Measurements from ENCODE around the gene SLC6A6. TPM values are rescaled to one million over a fixed set of nuclear protein-coding genes. Genes with fewer than 3 reads are reported as not detected.

Gene SLC6A6
- total and polyA plus RNA-seq, 10 of the 15 experiments (the other 5 are each of a cell fraction or from before 2014, with no cell fraction given), result 5.6 to 47.0 (median 20.2) TPM

- RAD21 ChIA-PET (ENCODE audit: unreplicated experiment), result no interaction called here
- peaks cover 30 to 32% of the 10 kb centered on the region in 2 experiments for H3K36me3 ChIP-seq (ENCODE audit: control insufficient read depth in 2 of 2, insufficient read depth in 2 of 2, low read length in 1 of 2)
- FAIRE-seq (no peak), ATAC-seq (no peak), DNase-seq (ENCODE audit: low read depth, low spot score) (no peak)
- no peaks in the 10 kb centered on the region for H3K4me1 ChIP-seq (ENCODE audit: control insufficient read depth, insufficient read depth, low read length)
- SMC1A ChIA-PET (ENCODE audit: uncharacterized antibody, unreplicated experiment), result interaction anchor here (0.5 to 1.4 kb wide), 5 partner anchors 17 to 247 kb away, joined by 3 to 6 read pairs (median 3); no protein-coding TSS in a partner anchor
- TF ChIP-seq ZNF24 (IDR thresholded peaks at IDR 0.05) (no peak), NFYA (IDR thresholded peaks at IDR 0.05; ENCODE audit: borderline replicate concordance, low read depth, low read length) (no peak), POU2F2 (IDR thresholded peaks at IDR 0.05; ENCODE audit: borderline replicate concordance, low read depth, low read length) (no peak), CHD1 (IDR thresholded peaks at IDR 0.05; ENCODE audit: low read depth, low read length) (no peak), E4F1 (IDR thresholded peaks at IDR 0.05; ENCODE audit: borderline replicate concordance, partially characterized antibody) (no peak), ZBTB33 (IDR thresholded peaks at IDR 0.05) (no peak), BRCA1 (IDR thresholded peaks at IDR 0.05; ENCODE audit: low read depth, low read length) (no peak), CBX5 (IDR thresholded peaks at IDR 0.05; ENCODE audit: low read depth) (no peak), TCF7 (IDR thresholded peaks at IDR 0.05; ENCODE audit: borderline replicate concordance) (no peak), ZSCAN29 (IDR thresholded peaks at IDR 0.05) (no peak), HDAC2 (IDR thresholded peaks at IDR 0.05) (no peak), FOS (IDR thresholded peaks at IDR 0.05; ENCODE audit: borderline replicate concordance, extremely low read depth, insufficient read length) (no peak), POLR2AphosphoS2 (IDR thresholded peaks at IDR 0.05; ENCODE audit: low read depth, low read length) (no peak), RCOR1 (conservative IDR thresholded peaks at IDR 0.05; ENCODE audit: low read depth, low read length) (no peak)
- TF ChIP-seq, protein P1, sequence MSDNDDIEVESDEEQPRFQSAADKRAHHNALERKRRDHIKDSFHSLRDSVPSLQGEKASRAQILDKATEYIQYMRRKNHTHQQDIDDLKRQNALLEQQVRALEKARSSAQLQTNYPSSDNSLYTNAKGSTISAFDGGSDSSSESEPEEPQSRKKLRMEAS (IDR thresholded peaks at IDR 0.05; ENCODE audit: low read depth, low read length), result no peak
- TF ChIP-seq, protein P2, sequence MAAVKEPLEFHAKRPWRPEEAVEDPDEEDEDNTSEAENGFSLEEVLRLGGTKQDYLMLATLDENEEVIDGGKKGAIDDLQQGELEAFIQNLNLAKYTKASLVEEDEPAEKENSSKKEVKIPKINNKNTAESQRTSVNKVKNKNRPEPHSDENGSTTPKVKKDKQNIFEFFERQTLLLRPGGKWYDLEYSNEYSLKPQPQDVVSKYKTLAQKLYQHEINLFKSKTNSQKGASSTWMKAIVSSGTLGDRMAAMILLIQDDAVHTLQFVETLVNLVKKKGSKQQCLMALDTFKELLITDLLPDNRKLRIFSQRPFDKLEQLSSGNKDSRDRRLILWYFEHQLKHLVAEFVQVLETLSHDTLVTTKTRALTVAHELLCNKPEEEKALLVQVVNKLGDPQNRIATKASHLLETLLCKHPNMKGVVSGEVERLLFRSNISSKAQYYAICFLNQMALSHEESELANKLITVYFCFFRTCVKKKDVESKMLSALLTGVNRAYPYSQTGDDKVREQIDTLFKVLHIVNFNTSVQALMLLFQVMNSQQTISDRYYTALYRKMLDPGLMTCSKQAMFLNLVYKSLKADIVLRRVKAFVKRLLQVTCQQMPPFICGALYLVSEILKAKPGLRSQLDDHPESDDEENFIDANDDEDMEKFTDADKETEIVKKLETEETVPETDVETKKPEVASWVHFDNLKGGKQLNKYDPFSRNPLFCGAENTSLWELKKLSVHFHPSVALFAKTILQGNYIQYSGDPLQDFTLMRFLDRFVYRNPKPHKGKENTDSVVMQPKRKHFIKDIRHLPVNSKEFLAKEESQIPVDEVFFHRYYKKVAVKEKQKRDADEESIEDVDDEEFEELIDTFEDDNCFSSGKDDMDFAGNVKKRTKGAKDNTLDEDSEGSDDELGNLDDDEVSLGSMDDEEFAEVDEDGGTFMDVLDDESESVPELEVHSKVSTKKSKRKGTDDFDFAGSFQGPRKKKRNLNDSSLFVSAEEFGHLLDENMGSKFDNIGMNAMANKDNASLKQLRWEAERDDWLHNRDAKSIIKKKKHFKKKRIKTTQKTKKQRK (IDR thresholded peaks at IDR 0.05; ENCODE audit: low read depth, low read length), result no peak
- CTCF ChIA-PET, result interaction anchor here (0.9 to 2.0 kb wide), 3 partner anchors 11 to 247 kb away, joined by 3 to 5 read pairs (median 4); no protein-coding TSS in a partner anchor
- no peaks in the 10 kb centered on the region for H4K20me1 ChIP-seq (ENCODE audit: control insufficient read depth, insufficient read depth)
- no peak overlapping the region for H3K27ac ChIP-seq (ENCODE audit: control insufficient read depth, insufficient read depth)
- no peaks in the 10 kb centered on the region for H3K27me3 ChIP-seq (replicated peaks in 1 of 2; ENCODE audit: control insufficient read depth in 2 of 2, insufficient read depth in 2 of 2, low read length in 1 of 2)
- no peak overlapping the region for H3K9ac ChIP-seq (ENCODE audit: control insufficient read depth, insufficient read depth, low read length)
- no peak overlapping the region for H2AFZ ChIP-seq (ENCODE audit: control insufficient read depth, low read depth, low read length)
- WGBS (ENCODE audit: insufficient coverage, insufficient replicate concordance, low lambda C conversion rate, missing lambda C conversion rate), result 97% methylated on average over 3 of the region's 3 CpGs
- in situ Hi-C loops (cut with MboI) (no loop called here), intact Hi-C loops (cut with micrococcal nuclease; ENCODE audit: unreplicated experiment) (no loop called here)
- H3K4me3 ChIP-seq, result no peak overlapping the region
- H3K79me2 ChIP-seq (ENCODE audit: control insufficient read depth, insufficient read depth, low read length), result no peaks in the 10 kb centered on the region
- BruUV-seq (replicated peaks), result no TSS peak
- POLR2A ChIA-PET, result no interaction called here
- no peaks in the 10 kb centered on the region for H3K9me3 ChIP-seq (replicated peaks; ENCODE audit: control insufficient read depth, insufficient read depth, low read length)
- no peak overlapping the region for H3K4me2 ChIP-seq (ENCODE audit: control insufficient read depth, insufficient read depth)
These were observed 48.1 kb downstream of the SLC6A6 start for GRCh38 chr3:14450506-14450905.

Measured in GM12878 (cell line).